Measurements from ENCODE around the gene TRPM1. TPM values are rescaled to one million over a fixed set of nuclear protein-coding genes. Genes with fewer than 3 reads are reported as not detected.

The TRPM1 gene
- total RNA-seq, 1 donor: under 0.01 TPM

- H3K4me3 ChIP-seq (ENCODE audit: low read depth, low read length): no peak overlapping the region
- DNase-seq (ENCODE audit: low read depth): no peak
- TF ChIP-seq CTCF (IDR thresholded peaks at IDR 0.05; ENCODE audit: insufficient read depth, low read depth, low read length): no peak
These were observed 139.4 kb downstream of the TRPM1 start for GRCh38 chr15:30962079-30962478.

DNA sequence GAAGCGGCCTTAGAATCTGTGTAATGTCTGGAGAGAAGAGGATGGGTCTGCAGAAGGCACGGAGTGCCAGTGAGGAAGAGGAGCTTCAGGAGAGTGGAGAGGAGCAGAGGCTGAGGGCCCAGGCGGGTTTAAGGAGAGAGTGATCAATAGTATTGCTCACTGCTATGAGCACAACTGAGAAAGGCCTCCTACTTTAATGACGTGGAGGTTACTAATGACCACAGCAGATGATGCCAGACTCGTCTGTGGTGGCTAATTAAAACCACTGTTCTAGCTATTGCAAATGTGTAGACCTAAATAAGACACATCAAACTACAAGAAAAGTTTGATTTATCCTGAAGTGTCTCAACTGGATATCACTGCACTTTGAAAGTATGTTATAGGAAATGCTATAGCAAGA, 143.3 kb downstream of the TRPM1 start:
- DNase-seq (ENCODE audit: low read depth): no peak
- no peak for TF ChIP-seq CTCF (IDR thresholded peaks at IDR 0.05; ENCODE audit: insufficient read depth, low read depth, low read length)
- no peak overlapping the region for H3K4me3 ChIP-seq (ENCODE audit: low read depth, low read length)

GRCh38 chr15:30956216-30957124, 145.1 kb downstream of the TRPM1 start:
- no peak overlapping the region for H3K4me3 ChIP-seq (ENCODE audit: low read depth, low read length)
- peak; percentile 83 for DNase-seq (ENCODE audit: low read depth)
- no peak for TF ChIP-seq CTCF (IDR thresholded peaks at IDR 0.05; ENCODE audit: insufficient read depth, low read depth, low read length)

DNA sequence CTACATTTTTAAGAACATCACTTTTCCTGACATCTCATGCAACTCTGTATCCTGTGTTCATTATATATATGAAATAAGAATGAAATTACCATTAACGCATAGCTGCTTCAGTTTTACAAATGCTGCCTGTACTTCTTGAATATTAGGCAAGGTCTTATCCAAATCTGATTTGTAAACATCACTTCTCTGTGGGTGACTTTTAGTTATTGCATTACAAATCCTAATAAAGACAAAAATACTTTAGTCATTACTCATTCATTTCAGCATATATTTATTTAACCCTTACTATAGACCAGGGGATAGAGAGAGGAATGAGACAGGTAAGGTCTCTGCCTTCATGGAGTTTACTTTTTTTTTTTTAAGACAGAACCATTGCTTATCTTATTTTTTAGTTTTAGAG, 146.9 kb downstream of the TRPM1 start:
- H3K4me3 ChIP-seq (ENCODE audit: low read depth, low read length): no peak overlapping the region
- no peak for TF ChIP-seq CTCF (IDR thresholded peaks at IDR 0.05; ENCODE audit: insufficient read depth, low read depth, low read length)
- peak; percentile 56 for DNase-seq (ENCODE audit: low read depth)

GRCh38 chr15:30953731-30954378, 147.7 kb downstream of the TRPM1 start:
- DNase-seq (ENCODE audit: low read depth): peak; percentile 92
- H3K4me3 ChIP-seq (ENCODE audit: low read depth, low read length): no peak overlapping the region
- TF ChIP-seq CTCF (IDR thresholded peaks at IDR 0.05; ENCODE audit: insufficient read depth, low read depth, low read length): no peak

GRCh38 chr15:30953183-30953582, 148.3 kb downstream of the TRPM1 start:
- DNase-seq (ENCODE audit: low read depth): no peak
- H3K4me3 ChIP-seq (ENCODE audit: low read depth, low read length): no peak overlapping the region
- TF ChIP-seq CTCF (IDR thresholded peaks at IDR 0.05; ENCODE audit: insufficient read depth, low read depth, low read length): no peak

Small RNA genes within 50 kb of the gene (small RNA-seq; reads per million reads assigned to genes)
- gene MIR211 (not detected), gene RNU6-466P (not detected)

Other genes starting within 250 kb of the TRPM1 start
- gene FAN1, start 197.8 kb downstream of the TRPM1 start, total RNA-seq: 12.9 and 19.9 TPM in 2 replicates
- 25.4 and 37.6 TPM in 2 replicates for gene MTMR10, start 110.1 kb downstream of the TRPM1 start, total RNA-seq
- 13.8 and 25.4 TPM in 2 replicates for gene KLF13, start 225.1 kb upstream of the TRPM1 start, total RNA-seq

All from fibroblast of villous mesenchyme (primary cell).